IMR-90 (cell line): ENCODE data around the gene COL4A1. TPM values are rescaled to one million over a fixed set of nuclear protein-coding genes. Genes with fewer than 3 reads are reported as not detected.

Source experiments
- ATAC-seq: fragments of 200-7000 bp; cut with Tn5 transposase; 2 replicates; pipeline ENCODE4 v1.9.1; 2020; ENCODE audit warnings: low read depth, mild to moderate bottlenecking, moderate library complexity
- BruUV-seq: library from RNA; stranded (reverse); fragments of 400-500 nt; replicated peaks from 2 replicates; lab custom pipeline; 2021; lab: Mats Ljungman, UMichigan
- CTCF ChIA-PET: fragments of 300-600 bp; formaldehyde crosslinking; extraction: SDS; loops from one replicate; lab custom pipeline; 2021; ENCODE audit warnings: antibody characterized with exemption; lab: Yijun Ruan, JAX
- POLR2A ChIA-PET: fragments of 300-600 bp; sonication (Branson Sonifier 250); formaldehyde crosslinking; loops from one replicate; lab custom pipeline; 2022; ENCODE audit warnings: antibody characterized with exemption; ENCODE audit not compliant: unreplicated experiment; lab: Charles Lee
- DNase-seq: peaks from one replicate; pipeline ENCODE4 v3.0.0; 2013
- H2AFZ ChIP-seq: replicated peaks from 2 replicates; pipeline ENCODE3; 2013; ENCODE audit warnings: low read length, mild to moderate bottlenecking; ENCODE audit not compliant: poor library complexity
- H2AK5ac ChIP-seq: 2 replicates; pipeline ENCODE4 v1.6.1; 2013; ENCODE audit warnings: low read depth, low read length, inconsistent platforms
- H2AK9ac ChIP-seq: replicated peaks from 2 replicates; pipeline ENCODE3; 2013; ENCODE audit warnings: mild to moderate bottlenecking, low read depth, low read length, moderate library complexity; ENCODE audit not compliant: poor library complexity
- H2BK120ac ChIP-seq: 2 replicates; pipeline ENCODE4 v1.6.1; 2013; ENCODE audit warnings: low read depth, low read length, inconsistent platforms
- H2BK15ac ChIP-seq: 3 replicates; pipeline ENCODE4 v1.6.1; 2013; ENCODE audit warnings: low read depth, low read length, inconsistent platforms
- H2BK20ac ChIP-seq: 2 replicates; pipeline ENCODE4 v1.6.1; 2013; ENCODE audit warnings: low read depth, mild to moderate bottlenecking, inconsistent platforms, low read length, moderate library complexity
- H2BK5ac ChIP-seq: 2 replicates; pipeline ENCODE4 v1.6.1; 2013; ENCODE audit warnings: mild to moderate bottlenecking, low read depth, low read length, inconsistent platforms; ENCODE audit not compliant: poor library complexity, severe bottlenecking
- H3K14ac ChIP-seq: replicated peaks from 2 replicates; pipeline ENCODE4 v1.6.1; 2013; ENCODE audit warnings: low read depth, low read length, inconsistent platforms
- H3K18ac ChIP-seq: 2 replicates; pipeline ENCODE4 v1.6.1; 2013; ENCODE audit warnings: low read depth, low read length, control low read depth
- H3K23ac ChIP-seq: 2 replicates; pipeline ENCODE4 v1.6.1; 2013; ENCODE audit warnings: low read depth, low read length, inconsistent platforms
- H3K27ac ChIP-seq: 2 replicates; pipeline ENCODE4 v1.5.1; 2013; ENCODE audit warnings: mild to moderate bottlenecking, control low read depth, low read length; ENCODE audit not compliant: insufficient read depth
- H3K27me3 ChIP-seq: 2 replicates; pipeline ENCODE4 v1.6.1; 2013; ENCODE audit warnings: low read length; ENCODE audit not compliant: control insufficient read depth, insufficient read depth
- H3K36me3 ChIP-seq: 2 replicates; pipeline ENCODE4 v1.6.1; 2013; ENCODE audit warnings: low read length, mixed read lengths; ENCODE audit not compliant: control insufficient read depth, insufficient read depth
- H3K4ac ChIP-seq: 2 replicates; pipeline ENCODE4 v1.6.1; 2013; ENCODE audit warnings: low read depth, low read length, inconsistent platforms
- H3K4me1 ChIP-seq: 2 replicates; pipeline ENCODE4 v1.6.1; 2013; ENCODE audit warnings: low read length, mixed read lengths; ENCODE audit not compliant: control insufficient read depth, insufficient read depth
- H3K4me2 ChIP-seq: 2 replicates; pipeline ENCODE4 v1.6.1; 2013; ENCODE audit warnings: low read depth, mild to moderate bottlenecking, control low read depth, low read length, moderate library complexity
- H3K4me3 ChIP-seq: 2 replicates; pipeline ENCODE4 v1.5.1; 2013; ENCODE audit warnings: low read depth, mild to moderate bottlenecking, control low read depth, low read length, moderate library complexity; ENCODE audit not compliant: insufficient read depth
- H3K56ac ChIP-seq: 2 replicates; pipeline ENCODE4 v1.6.1; 2013; ENCODE audit warnings: low read length, inconsistent platforms; ENCODE audit not compliant: insufficient read depth; ENCODE audit errors: extremely low read depth
- H3K79me1 ChIP-seq, 2 experiments: 2 replicates each; pipeline ENCODE4 v1.6.1; 2013; ENCODE audit warnings: low read length in 2 of 2, inconsistent platforms in 1 of 2, low read depth in 1 of 2
- H3K9ac ChIP-seq: 2 replicates; pipeline ENCODE4 v1.6.1; 2013; ENCODE audit warnings: low read depth, low read length, control low read depth
- H3K9me1 ChIP-seq: 2 replicates; pipeline ENCODE4 v1.6.1; 2013; ENCODE audit warnings: low read length, inconsistent platforms; ENCODE audit not compliant: insufficient read depth
- H3K9me3 ChIP-seq: 2 replicates; pipeline ENCODE4 v1.6.1; 2013; ENCODE audit warnings: low read length; ENCODE audit not compliant: control insufficient read depth, insufficient read depth
- H4K20me1 ChIP-seq: 2 replicates; pipeline ENCODE4 v1.6.1; 2013; ENCODE audit warnings: low read length, inconsistent platforms; ENCODE audit not compliant: insufficient read depth
- H4K5ac ChIP-seq: 2 replicates; pipeline ENCODE4 v1.6.1; 2013; ENCODE audit warnings: mild to moderate bottlenecking, low read depth, low read length, control low read depth
- H4K8ac ChIP-seq, 2 experiments: 2 replicates each; pipeline ENCODE4 v1.6.1; 2013; ENCODE audit warnings: low read depth in 2 of 2, low read length in 2 of 2, control low read depth in 1 of 2, inconsistent platforms in 1 of 2
- H4K91ac ChIP-seq: 2 replicates; pipeline ENCODE4 v1.6.1; 2013; ENCODE audit warnings: low read depth, low read length, inconsistent platforms; ENCODE audit not compliant: insufficient read depth
- WGBS, 2 experiments: methylation state at CpG; one replicate each; pipeline versions ENCODE4 v1.1.5 to v1.1.7; 2013; ENCODE audit warnings: missing lambda C conversion rate in 2 of 2; ENCODE audit not compliant: insufficient read length in 1 of 2; ENCODE audit errors: extremely low coverage in 2 of 2; 5-methylcytosine and 5-hydroxymethylcytosine counted together
- dilution Hi-C: fragments of 300-500 bp; cut with HindIII; formaldehyde crosslinking; loops from one replicate; pipeline ENCODE4 v1.14.3; 2018; ENCODE audit warnings: low sequenced_read_pairs; ENCODE audit not compliant: unreplicated experiment
- in situ Hi-C: fragments of 300-500 bp; cut with MboI; formaldehyde crosslinking; loops from 3 replicates; pipeline ENCODE4 v1.14.3; 2019; ENCODE audit warnings: low sequenced_read_pairs, inconsistent platforms, mixed read lengths
- intact Hi-C: fragments of 100-400 bp; cut with micrococcal nuclease; formaldehyde crosslinking; loops from 2 replicates; pipeline ENCODE4 v1.10.0; 2022
- polyA plus RNA-seq, 3 experiments: library from polyadenylated mRNA; depleted of rRNA; stranded (reverse); fragments of >200 nt; gene quantifications; 2 replicates each; pipeline ENCODE4 v1.2.3, GENCODE V29; 2012; ENCODE audit warnings: low replicate concordance in 1 of 3
- total RNA-seq: library from RNA; depleted of rRNA; stranded (reverse); fragments of >200 nt; gene quantifications from 2 replicates; pipeline ENCODE4 v1.2.3, GENCODE V29; 2012
- TF ChIP-seq, protein P1 (sequence below): fragments of 150-350 bp; IDR thresholded peaks from 2 replicates; pipeline ENCODE4 v1.6.1; 2016; ENCODE audit warnings: low read depth, mild to moderate bottlenecking, low read length, moderate library complexity, borderline replicate concordance

Gene COL4A1
- total and polyA plus RNA-seq, 2 of the 4 experiments (the other 2 are of a cell fraction): 230 to 337 TPM

DNA sequence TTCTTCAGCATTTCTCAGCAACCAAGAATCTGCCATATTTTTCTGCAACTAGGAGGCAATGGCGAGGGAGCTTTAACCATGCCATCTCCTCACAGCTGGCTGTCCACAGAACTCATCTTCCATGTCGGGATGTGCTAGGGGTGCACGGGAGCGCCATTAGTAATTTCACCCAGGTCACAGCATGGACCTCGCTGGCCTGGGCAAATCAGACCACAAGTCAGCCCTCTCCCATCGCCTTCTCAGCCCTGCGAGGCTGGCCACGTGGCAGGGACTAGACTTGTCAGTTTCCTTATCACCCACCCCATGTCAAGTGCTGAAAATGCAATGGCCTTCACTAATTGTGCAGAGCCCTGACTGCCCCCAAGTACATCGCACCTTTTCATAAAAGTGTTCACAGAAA is 15.7 kb downstream of the COL4A1 start:
- no peak overlapping the region for H2BK20ac ChIP-seq
- peaks cover 45% of the 10 kb centered on the region for H3K9me1 ChIP-seq
- dilution Hi-C loops (no loop called here), intact Hi-C loops (no loop called here), in situ Hi-C loops (no loop called here)
- no peak overlapping the region for H2BK5ac ChIP-seq
- peaks cover 47% of the 10 kb centered on the region for H3K36me3 ChIP-seq
- WGBS, 2 experiments: 100% methylated on average over 8 of the region's 9 CpGs; no CpG with 5 or more reads in 1 of the 2 experiments
- DNase-seq (no peak), ATAC-seq (no peak)
- H3K4me3 ChIP-seq: no peak overlapping the region
- H2AFZ ChIP-seq: no peak overlapping the region
- peaks cover 33 to 81% of the 10 kb centered on the region in 2 experiments for H3K79me1 ChIP-seq
- BruUV-seq: no TSS peak
- ChIA-PET CTCF (no interaction called here), POLR2A (no interaction called here)
- no peak overlapping the region for H3K27ac ChIP-seq
- no peak overlapping the region for H3K4ac ChIP-seq
- no peaks in the 10 kb centered on the region for H3K27me3 ChIP-seq
- no peak overlapping the region for H3K9ac ChIP-seq
- peaks cover 98% of the 10 kb centered on the region for H4K20me1 ChIP-seq
- H4K5ac ChIP-seq: no peak overlapping the region
- peak overlapping the region; percentile 75 for H2AK9ac ChIP-seq
- H3K9me3 ChIP-seq: no peaks in the 10 kb centered on the region
- no peak overlapping the region for H3K18ac ChIP-seq
- no peak overlapping the region for H3K14ac ChIP-seq
- H3K23ac ChIP-seq: no peak overlapping the region
- peaks cover 7% of the 10 kb centered on the region; the same call in 1 of the 2 replicates for H3K4me1 ChIP-seq
- TF ChIP-seq, protein P1, sequence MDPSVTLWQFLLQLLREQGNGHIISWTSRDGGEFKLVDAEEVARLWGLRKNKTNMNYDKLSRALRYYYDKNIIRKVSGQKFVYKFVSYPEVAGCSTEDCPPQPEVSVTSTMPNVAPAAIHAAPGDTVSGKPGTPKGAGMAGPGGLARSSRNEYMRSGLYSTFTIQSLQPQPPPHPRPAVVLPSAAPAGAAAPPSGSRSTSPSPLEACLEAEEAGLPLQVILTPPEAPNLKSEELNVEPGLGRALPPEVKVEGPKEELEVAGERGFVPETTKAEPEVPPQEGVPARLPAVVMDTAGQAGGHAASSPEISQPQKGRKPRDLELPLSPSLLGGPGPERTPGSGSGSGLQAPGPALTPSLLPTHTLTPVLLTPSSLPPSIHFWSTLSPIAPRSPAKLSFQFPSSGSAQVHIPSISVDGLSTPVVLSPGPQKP: no peak
- no peak overlapping the region for H3K4me2 ChIP-seq
- no peak overlapping the region for H4K8ac ChIP-seq
- no peak overlapping the region for H3K56ac ChIP-seq
- no peak overlapping the region for H2BK120ac ChIP-seq
- no peak overlapping the region for H2AK5ac ChIP-seq
- no peak overlapping the region for H4K91ac ChIP-seq
- no peak overlapping the region for H2BK15ac ChIP-seq
